HG03571 (cell line): ENCODE measurements around the gene MAML2.
"Not testable (repeated sequence)": the region's sequence is repeated elsewhere in the genome, so short reads cannot be mapped to it uniquely, and the experiment has no call there.

Experiments used
- ATAC-seq: cut with Tn5 transposase; IDR thresholded peaks from one replicate; pipeline ENCODE4 v1.9.1; 2021; ENCODE audit not compliant: unreplicated experiment

Gene MAML2

GRCh38 chr11:96294289-96294688 is 48.7 kb downstream of the MAML2 start:
- no peak for ATAC-seq

GRCh38 chr11:96293598-96294021 is 49.4 kb downstream of the MAML2 start:
- ATAC-seq: peak; percentile 89

- no peak for ATAC-seq
These were observed 49.9 kb downstream of the MAML2 start for GRCh38 chr11:96293109-96293508.

GRCh38 chr11:96292291-96293010 is 50.5 kb downstream of the MAML2 start:
- ATAC-seq: no peak

GRCh38 chr11:96290631-96291030 is 52.4 kb downstream of the MAML2 start:
- no peak for ATAC-seq

GRCh38 chr11:96290031-96290430 is 53.0 kb downstream of the MAML2 start:
- no peak for ATAC-seq

- ATAC-seq: no peak
These were observed 54.1 kb downstream of the MAML2 start for GRCh38 chr11:96288915-96289314.

- no peak for ATAC-seq
These were observed 55.1 kb downstream of the MAML2 start for GRCh38 chr11:96287822-96288439.

- not testable (repeated sequence) for ATAC-seq
These were observed 57.0 kb downstream of the MAML2 start for GRCh38 chr11:96285985-96286384.

- no peak for ATAC-seq
These were observed 58.1 kb downstream of the MAML2 start for GRCh38 chr11:96284917-96285316.

GRCh38 chr11:96284401-96284800 is 58.6 kb downstream of the MAML2 start:
- no peak for ATAC-seq

GRCh38 chr11:96282625-96283220 is 60.3 kb downstream of the MAML2 start:
- ATAC-seq: no peak

GRCh38 chr11:96280444-96280843 is 62.6 kb downstream of the MAML2 start:
- no peak for ATAC-seq

GRCh38 chr11:96279896-96280290 is 63.1 kb downstream of the MAML2 start:
- no peak for ATAC-seq

- no peak for ATAC-seq
These were observed 63.7 kb downstream of the MAML2 start for GRCh38 chr11:96279018-96279895.

GRCh38 chr11:96278039-96278897 is 64.7 kb downstream of the MAML2 start:
- ATAC-seq: no peak

GRCh38 chr11:96277696-96278038 is 65.3 kb downstream of the MAML2 start:
- no peak for ATAC-seq

- ATAC-seq: no peak
These were observed 66.2 kb downstream of the MAML2 start for GRCh38 chr11:96276836-96277235.

GRCh38 chr11:96275801-96276594 is 67.0 kb downstream of the MAML2 start:
- no peak for ATAC-seq

GRCh38 chr11:96273507-96273906 is 69.5 kb downstream of the MAML2 start:
- no peak for ATAC-seq
